Measurements from ENCODE around the gene VAV2.

VAV2 gene

GRCh38 chr9:133824106-133824801, 167.9 kb downstream of the VAV2 start:
- TF ChIP-seq CTCF (conservative IDR thresholded peaks at IDR 0.05) = no peak
- no peak for TF ChIP-seq ZFX (IDR thresholded peaks at IDR 0.05)
- H3K27ac ChIP-seq = no peak overlapping the region

GRCh38 chr9:133823189-133824105, 168.7 kb downstream of the VAV2 start:
- H3K27ac ChIP-seq = no peak overlapping the region
- TF ChIP-seq ZFX (IDR thresholded peaks at IDR 0.05) = no peak
- no peak for TF ChIP-seq CTCF (conservative IDR thresholded peaks at IDR 0.05)

- no peak for TF ChIP-seq ZFX (IDR thresholded peaks at IDR 0.05)
- TF ChIP-seq CTCF (conservative IDR thresholded peaks at IDR 0.05) = no peak
These were observed 169.6 kb downstream of the VAV2 start for GRCh38 chr9:133822430-133823065.

GRCh38 chr9:133821601-133822429, 170.3 kb downstream of the VAV2 start:
- no peak overlapping the region for H3K27ac ChIP-seq
- TF ChIP-seq ZFX (IDR thresholded peaks at IDR 0.05) = no peak

More at GRCh38 chr9:133822430-133823065, 169.6 kb downstream of the VAV2 start:
- H3K27ac ChIP-seq = no peak overlapping the region

GRCh38 chr9:133819923-133820322, 172.2 kb downstream of the VAV2 start:
- TF ChIP-seq CTCF (conservative IDR thresholded peaks at IDR 0.05) (no peak), ZFX (IDR thresholded peaks at IDR 0.05) (no peak)
- H3K27ac ChIP-seq = no peak overlapping the region

GRCh38 chr9:133818444-133818843, 173.7 kb downstream of the VAV2 start:
- no peak for TF ChIP-seq ZFX (IDR thresholded peaks at IDR 0.05)
- TF ChIP-seq CTCF (conservative IDR thresholded peaks at IDR 0.05) = no peak

GRCh38 chr9:133815781-133816180, 176.3 kb downstream of the VAV2 start:
- no peak for TF ChIP-seq ZFX (IDR thresholded peaks at IDR 0.05)
- no peak for TF ChIP-seq CTCF (conservative IDR thresholded peaks at IDR 0.05)
- no peak overlapping the region for H3K27ac ChIP-seq

More at GRCh38 chr9:133818444-133818843, 173.7 kb downstream of the VAV2 start:
- no peak overlapping the region for H3K27ac ChIP-seq

Data from C4-2B (cell line).